IMR-90 (cell line): ENCODE measurements around the gene CHST3. TPM values are rescaled to one million over a fixed set of nuclear protein-coding genes. Genes with fewer than 3 reads are reported as not detected.

Experiments used
- ATAC-seq: fragments of 200-7000 bp; cut with Tn5 transposase; 2 replicates; pipeline ENCODE4 v1.9.1; 2020; ENCODE audit warnings: low read depth, mild to moderate bottlenecking, moderate library complexity
- BruUV-seq: library from RNA; stranded (reverse); fragments of 400-500 nt; replicated peaks from 2 replicates; lab custom pipeline; 2021; lab: Mats Ljungman, UMichigan
- CTCF ChIA-PET: fragments of 300-600 bp; formaldehyde crosslinking; extraction: SDS; loops from one replicate; lab custom pipeline; 2021; ENCODE audit warnings: antibody characterized with exemption; lab: Yijun Ruan, JAX
- POLR2A ChIA-PET: fragments of 300-600 bp; sonication (Branson Sonifier 250); formaldehyde crosslinking; loops from one replicate; lab custom pipeline; 2022; ENCODE audit warnings: antibody characterized with exemption; ENCODE audit not compliant: unreplicated experiment; lab: Charles Lee
- DNase-seq: peaks from one replicate; pipeline ENCODE4 v3.0.0; 2013
- H2AFZ ChIP-seq: replicated peaks from 2 replicates; pipeline ENCODE3; 2013; ENCODE audit warnings: low read length, mild to moderate bottlenecking; ENCODE audit not compliant: poor library complexity
- H2AK5ac ChIP-seq: 2 replicates; pipeline ENCODE4 v1.6.1; 2013; ENCODE audit warnings: low read depth, low read length, inconsistent platforms
- H2AK9ac ChIP-seq: replicated peaks from 2 replicates; pipeline ENCODE3; 2013; ENCODE audit warnings: mild to moderate bottlenecking, low read depth, low read length, moderate library complexity; ENCODE audit not compliant: poor library complexity
- H2BK120ac ChIP-seq: 2 replicates; pipeline ENCODE4 v1.6.1; 2013; ENCODE audit warnings: low read depth, low read length, inconsistent platforms
- H2BK15ac ChIP-seq: 3 replicates; pipeline ENCODE4 v1.6.1; 2013; ENCODE audit warnings: low read depth, low read length, inconsistent platforms
- H2BK20ac ChIP-seq: 2 replicates; pipeline ENCODE4 v1.6.1; 2013; ENCODE audit warnings: low read depth, mild to moderate bottlenecking, inconsistent platforms, low read length, moderate library complexity
- H2BK5ac ChIP-seq: 2 replicates; pipeline ENCODE4 v1.6.1; 2013; ENCODE audit warnings: mild to moderate bottlenecking, low read depth, low read length, inconsistent platforms; ENCODE audit not compliant: poor library complexity, severe bottlenecking
- H3K14ac ChIP-seq: replicated peaks from 2 replicates; pipeline ENCODE4 v1.6.1; 2013; ENCODE audit warnings: low read depth, low read length, inconsistent platforms
- H3K18ac ChIP-seq: 2 replicates; pipeline ENCODE4 v1.6.1; 2013; ENCODE audit warnings: low read depth, low read length, control low read depth
- H3K23ac ChIP-seq: 2 replicates; pipeline ENCODE4 v1.6.1; 2013; ENCODE audit warnings: low read depth, low read length, inconsistent platforms
- H3K27ac ChIP-seq: 2 replicates; pipeline ENCODE4 v1.5.1; 2013; ENCODE audit warnings: mild to moderate bottlenecking, control low read depth, low read length; ENCODE audit not compliant: insufficient read depth
- H3K27me3 ChIP-seq: 2 replicates; pipeline ENCODE4 v1.6.1; 2013; ENCODE audit warnings: low read length; ENCODE audit not compliant: control insufficient read depth, insufficient read depth
- H3K36me3 ChIP-seq: 2 replicates; pipeline ENCODE4 v1.6.1; 2013; ENCODE audit warnings: low read length, mixed read lengths; ENCODE audit not compliant: control insufficient read depth, insufficient read depth
- H3K4ac ChIP-seq: 2 replicates; pipeline ENCODE4 v1.6.1; 2013; ENCODE audit warnings: low read depth, low read length, inconsistent platforms
- H3K4me1 ChIP-seq: 2 replicates; pipeline ENCODE4 v1.6.1; 2013; ENCODE audit warnings: low read length, mixed read lengths; ENCODE audit not compliant: control insufficient read depth, insufficient read depth
- H3K4me2 ChIP-seq: 2 replicates; pipeline ENCODE4 v1.6.1; 2013; ENCODE audit warnings: low read depth, mild to moderate bottlenecking, control low read depth, low read length, moderate library complexity
- H3K4me3 ChIP-seq: 2 replicates; pipeline ENCODE4 v1.5.1; 2013; ENCODE audit warnings: low read depth, mild to moderate bottlenecking, control low read depth, low read length, moderate library complexity; ENCODE audit not compliant: insufficient read depth
- H3K56ac ChIP-seq: 2 replicates; pipeline ENCODE4 v1.6.1; 2013; ENCODE audit warnings: low read length, inconsistent platforms; ENCODE audit not compliant: insufficient read depth; ENCODE audit errors: extremely low read depth
- H3K79me1 ChIP-seq, 2 experiments: 2 replicates each; pipeline ENCODE4 v1.6.1; 2013; ENCODE audit warnings: low read length in 2 of 2, inconsistent platforms in 1 of 2, low read depth in 1 of 2
- H3K9ac ChIP-seq: 2 replicates; pipeline ENCODE4 v1.6.1; 2013; ENCODE audit warnings: low read depth, low read length, control low read depth
- H3K9me1 ChIP-seq: 2 replicates; pipeline ENCODE4 v1.6.1; 2013; ENCODE audit warnings: low read length, inconsistent platforms; ENCODE audit not compliant: insufficient read depth
- H3K9me3 ChIP-seq: 2 replicates; pipeline ENCODE4 v1.6.1; 2013; ENCODE audit warnings: low read length; ENCODE audit not compliant: control insufficient read depth, insufficient read depth
- H4K20me1 ChIP-seq: 2 replicates; pipeline ENCODE4 v1.6.1; 2013; ENCODE audit warnings: low read length, inconsistent platforms; ENCODE audit not compliant: insufficient read depth
- H4K5ac ChIP-seq: 2 replicates; pipeline ENCODE4 v1.6.1; 2013; ENCODE audit warnings: mild to moderate bottlenecking, low read depth, low read length, control low read depth
- H4K8ac ChIP-seq, 2 experiments: 2 replicates each; pipeline ENCODE4 v1.6.1; 2013; ENCODE audit warnings: low read depth in 2 of 2, low read length in 2 of 2, control low read depth in 1 of 2, inconsistent platforms in 1 of 2
- H4K91ac ChIP-seq: 2 replicates; pipeline ENCODE4 v1.6.1; 2013; ENCODE audit warnings: low read depth, low read length, inconsistent platforms; ENCODE audit not compliant: insufficient read depth
- BHLHE40 ChIP-seq: fragments of 150-350 bp; IDR thresholded peaks from 2 replicates; pipeline ENCODE4 v1.6.1; 2016; ENCODE audit warnings: mild to moderate bottlenecking, low read depth, low read length
- CEBPB ChIP-seq: IDR thresholded peaks from 2 replicates; pipeline ENCODE4 v1.6.1; 2012; ENCODE audit warnings: low read depth, low read length, improper control_type of control experiment
- MAFK ChIP-seq: IDR thresholded peaks from 2 replicates; pipeline ENCODE4 v1.6.1; 2012; ENCODE audit warnings: low read depth, low read length, improper control_type of control experiment
- MXI1 ChIP-seq: IDR thresholded peaks from 2 replicates; pipeline ENCODE4 v1.6.1; 2012; ENCODE audit warnings: low read depth, mild to moderate bottlenecking, low read length, moderate library complexity, borderline replicate concordance
- POLR2A ChIP-seq: IDR thresholded peaks from 2 replicates; pipeline ENCODE4 v1.6.1; 2012; ENCODE audit warnings: mild to moderate bottlenecking, low read depth, low read length
- RAD21 ChIP-seq: IDR thresholded peaks from 2 replicates; pipeline ENCODE4 v1.6.1; 2012; ENCODE audit warnings: low read length, improper control_type of control experiment
- RCOR1 ChIP-seq: IDR thresholded peaks from 2 replicates; pipeline ENCODE4 v1.6.1; 2012; ENCODE audit warnings: mild to moderate bottlenecking, low read length, improper control_type of control experiment; ENCODE audit not compliant: insufficient replicate concordance
- SMC3 ChIP-seq: fragments of 150-350 bp; IDR thresholded peaks from 2 replicates; pipeline ENCODE4 v1.6.1; 2016; ENCODE audit warnings: low read depth, mild to moderate bottlenecking, antibody characterized with exemption, low read length, moderate library complexity
- WGBS, 2 experiments: methylation state at CpG; one replicate each; pipeline versions ENCODE4 v1.1.5 to v1.1.7; 2013; ENCODE audit warnings: missing lambda C conversion rate in 2 of 2; ENCODE audit not compliant: insufficient read length in 1 of 2; ENCODE audit errors: extremely low coverage in 2 of 2; 5-methylcytosine and 5-hydroxymethylcytosine counted together
- dilution Hi-C: fragments of 300-500 bp; cut with HindIII; formaldehyde crosslinking; loops from one replicate; pipeline ENCODE4 v1.14.3; 2018; ENCODE audit warnings: low sequenced_read_pairs; ENCODE audit not compliant: unreplicated experiment
- in situ Hi-C: fragments of 300-500 bp; cut with MboI; formaldehyde crosslinking; loops from 3 replicates; pipeline ENCODE4 v1.14.3; 2019; ENCODE audit warnings: low sequenced_read_pairs, inconsistent platforms, mixed read lengths
- intact Hi-C: fragments of 100-400 bp; cut with micrococcal nuclease; formaldehyde crosslinking; loops from 2 replicates; pipeline ENCODE4 v1.10.0; 2022
- polyA plus RNA-seq, 3 experiments: library from polyadenylated mRNA; depleted of rRNA; stranded (reverse); fragments of >200 nt; gene quantifications; 2 replicates each; pipeline ENCODE4 v1.2.3, GENCODE V29; 2012; ENCODE audit warnings: low replicate concordance in 1 of 3
- total RNA-seq: library from RNA; depleted of rRNA; stranded (reverse); fragments of >200 nt; gene quantifications from 2 replicates; pipeline ENCODE4 v1.2.3, GENCODE V29; 2012
- TF ChIP-seq, protein P1 (sequence below): fragments of 150-350 bp; IDR thresholded peaks from 2 replicates; pipeline ENCODE4 v1.6.1; 2016; ENCODE audit warnings: low read depth, mild to moderate bottlenecking, low read length, moderate library complexity, borderline replicate concordance
- TF ChIP-seq, protein P2 (sequence below): conservative IDR thresholded peaks from 2 replicates; pipeline ENCODE4 v1.5.1; 2012; ENCODE audit warnings: mild to moderate bottlenecking, low read depth, low read length, improper control_type of control experiment

CHST3 gene
- total and polyA plus RNA-seq, 2 of the 4 experiments (the other 2 are of a cell fraction) = 8.6 to 9.0 TPM

- Histone ChIP-seq H3K27me3 (peaks cover 47% of the 10 kb centered on the region), H4K8ac (no peak overlapping the region), H2BK15ac (no peak overlapping the region), H3K4me1 (no peaks in the 10 kb centered on the region), H2AFZ (no peak overlapping the region), H3K9me3 (no peaks in the 10 kb centered on the region), H3K27ac (no peak overlapping the region), H2BK120ac (no peak overlapping the region), H4K20me1 (no peaks in the 10 kb centered on the region), H4K5ac (no peak overlapping the region), H2BK20ac (no peak overlapping the region), H3K18ac (no peak overlapping the region), H3K23ac (no peak overlapping the region), H3K36me3 (no peaks in the 10 kb centered on the region), H3K14ac (no peak overlapping the region), H3K9ac (no peak overlapping the region), H3K79me1 (no peaks in the 10 kb centered on the region), H2AK5ac (no peak overlapping the region), H3K56ac (no peak overlapping the region), H2BK5ac (no peak overlapping the region), H3K4ac (no peak overlapping the region), H4K91ac (no peak overlapping the region), H3K9me1 (no peaks in the 10 kb centered on the region), H3K4me3 (no peak overlapping the region), H2AK9ac (no peak overlapping the region), H3K4me2 (no peak overlapping the region)
- intact Hi-C loops (no loop called here), in situ Hi-C loops (loop anchor here (10.0 kb wide), 1 partner anchor 275 kb away; no protein-coding TSS in a partner anchor), dilution Hi-C loops (no loop called here)
- ATAC-seq = no peak
- ChIA-PET CTCF (interaction anchor here (0.6 kb wide), 1 partner anchor 119 kb away, joined by 3 read pairs; no protein-coding TSS in a partner anchor), POLR2A (no interaction called here)
- WGBS, 2 experiments = 85% methylated on average over 5 of the region's 19 CpGs; no CpG with 5 or more reads in 1 of the 2 experiments
- DNase-seq = no peak
- BruUV-seq = no TSS peak
- TF ChIP-seq MAFK (no peak), CEBPB (no peak), BHLHE40 (no peak), RAD21 (no peak), POLR2A (no peak), MXI1 (no peak), SMC3 (no peak), RCOR1 (no peak)
- TF ChIP-seq, protein P1, sequence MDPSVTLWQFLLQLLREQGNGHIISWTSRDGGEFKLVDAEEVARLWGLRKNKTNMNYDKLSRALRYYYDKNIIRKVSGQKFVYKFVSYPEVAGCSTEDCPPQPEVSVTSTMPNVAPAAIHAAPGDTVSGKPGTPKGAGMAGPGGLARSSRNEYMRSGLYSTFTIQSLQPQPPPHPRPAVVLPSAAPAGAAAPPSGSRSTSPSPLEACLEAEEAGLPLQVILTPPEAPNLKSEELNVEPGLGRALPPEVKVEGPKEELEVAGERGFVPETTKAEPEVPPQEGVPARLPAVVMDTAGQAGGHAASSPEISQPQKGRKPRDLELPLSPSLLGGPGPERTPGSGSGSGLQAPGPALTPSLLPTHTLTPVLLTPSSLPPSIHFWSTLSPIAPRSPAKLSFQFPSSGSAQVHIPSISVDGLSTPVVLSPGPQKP = no peak
- TF ChIP-seq, protein P2, sequence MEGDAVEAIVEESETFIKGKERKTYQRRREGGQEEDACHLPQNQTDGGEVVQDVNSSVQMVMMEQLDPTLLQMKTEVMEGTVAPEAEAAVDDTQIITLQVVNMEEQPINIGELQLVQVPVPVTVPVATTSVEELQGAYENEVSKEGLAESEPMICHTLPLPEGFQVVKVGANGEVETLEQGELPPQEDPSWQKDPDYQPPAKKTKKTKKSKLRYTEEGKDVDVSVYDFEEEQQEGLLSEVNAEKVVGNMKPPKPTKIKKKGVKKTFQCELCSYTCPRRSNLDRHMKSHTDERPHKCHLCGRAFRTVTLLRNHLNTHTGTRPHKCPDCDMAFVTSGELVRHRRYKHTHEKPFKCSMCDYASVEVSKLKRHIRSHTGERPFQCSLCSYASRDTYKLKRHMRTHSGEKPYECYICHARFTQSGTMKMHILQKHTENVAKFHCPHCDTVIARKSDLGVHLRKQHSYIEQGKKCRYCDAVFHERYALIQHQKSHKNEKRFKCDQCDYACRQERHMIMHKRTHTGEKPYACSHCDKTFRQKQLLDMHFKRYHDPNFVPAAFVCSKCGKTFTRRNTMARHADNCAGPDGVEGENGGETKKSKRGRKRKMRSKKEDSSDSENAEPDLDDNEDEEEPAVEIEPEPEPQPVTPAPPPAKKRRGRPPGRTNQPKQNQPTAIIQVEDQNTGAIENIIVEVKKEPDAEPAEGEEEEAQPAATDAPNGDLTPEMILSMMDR = no peak
These were observed 95.9 kb downstream of the CHST3 start for GRCh38 chr10:72059843-72060822.
